ENCODE measurements around the gene OR4A16. TPM values are rescaled to one million over a fixed set of nuclear protein-coding genes. Genes with fewer than 3 reads are reported as not detected.

OR4A16 gene
- total RNA-seq, 1 experiment from 2014 or later = not detected

DNA sequence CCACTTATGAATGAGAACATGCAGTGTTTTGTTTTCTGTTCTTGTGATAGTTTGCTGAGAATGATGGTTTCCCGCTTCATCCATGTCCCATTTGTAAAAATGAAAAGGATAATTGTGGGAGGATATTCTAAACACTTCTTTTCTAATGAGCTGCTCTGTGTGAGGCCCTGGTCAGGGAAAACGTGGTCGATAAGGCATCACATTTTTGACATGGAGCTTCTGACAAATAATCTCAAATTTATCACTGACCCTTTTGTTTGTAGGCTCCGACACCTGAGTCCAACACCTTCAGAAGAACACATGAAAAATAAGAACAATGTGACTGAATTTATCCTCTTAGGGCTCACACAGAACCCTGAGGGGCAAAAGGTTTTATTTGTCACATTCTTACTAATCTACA lies 24.7 kb downstream of the OR4A16 start, which contains the start of gene OR4A15:
Gene OR4A15 (plus strand): TSS at position 301 of the 400 bp plus-strand sequence. CDS start 0 bp downstream, at position 301.
- H3K23ac ChIP-seq (ENCODE audit: insufficient read length, low read depth, low read length) = no peak within 1 kb of the TSS
- no peak for DNase-seq
- H3K27me3 ChIP-seq (ENCODE audit: insufficient read depth, low read length) = no peaks in the 10 kb centered on the region
- WGBS (ENCODE audit: extremely low coverage, insufficient read length, low lambda C conversion rate) = no CpG with 5 or more reads among the region's 4 CpGs
- no peaks in the 10 kb centered on the region for H3K4me1 ChIP-seq (ENCODE audit: insufficient read depth, low read length)
- no peak within 1 kb of the TSS for H2BK20ac ChIP-seq (ENCODE audit: low read depth, low read length, poor library complexity, severe bottlenecking)
- H2BK15ac ChIP-seq (ENCODE audit: low read depth, low read length) = no peak within 1 kb of the TSS
- H3K14ac ChIP-seq (ENCODE audit: insufficient read depth, low read length) = no peak within 1 kb of the TSS
- H3K79me2 ChIP-seq (ENCODE audit: insufficient read depth, low read length) = no peaks in the 10 kb centered on the region
- Mint-ChIP-seq H3K27me3 (ENCODE audit: low read depth) (no peaks in the 10 kb centered on the region; the same call in 1 of the 2 replicates), H3K4me1 (no peaks in the 10 kb centered on the region), H3K27ac (no peak within 1 kb of the TSS), H3K36me3 (ENCODE audit: insufficient read depth in 1 of 3, low read depth in 3 of 3) (peaks cover 7 to 9% (median 8%) of the 10 kb centered on the region in 3 experiments; a peak in 6 of 7 replicates), H3K9me3 (peaks cover 77 to 81% of the 10 kb centered on the region in 2 experiments), H3K4me3 (no peak within 1 kb of the TSS)
- H3T11ph ChIP-seq (ENCODE audit: low read length) = no peak within 1 kb of the TSS
- H3K79me1 ChIP-seq (ENCODE audit: insufficient read depth, low read depth, low read length, poor library complexity, severe bottlenecking) = no peaks in the 10 kb centered on the region
- no peak within 1 kb of the TSS for H3K4me2 ChIP-seq (ENCODE audit: insufficient read depth, insufficient read length, low read length)
- H3K18ac ChIP-seq (ENCODE audit: insufficient read length, low read depth, low read length) = no peak within 1 kb of the TSS
- TF ChIP-seq, protein P1, sequence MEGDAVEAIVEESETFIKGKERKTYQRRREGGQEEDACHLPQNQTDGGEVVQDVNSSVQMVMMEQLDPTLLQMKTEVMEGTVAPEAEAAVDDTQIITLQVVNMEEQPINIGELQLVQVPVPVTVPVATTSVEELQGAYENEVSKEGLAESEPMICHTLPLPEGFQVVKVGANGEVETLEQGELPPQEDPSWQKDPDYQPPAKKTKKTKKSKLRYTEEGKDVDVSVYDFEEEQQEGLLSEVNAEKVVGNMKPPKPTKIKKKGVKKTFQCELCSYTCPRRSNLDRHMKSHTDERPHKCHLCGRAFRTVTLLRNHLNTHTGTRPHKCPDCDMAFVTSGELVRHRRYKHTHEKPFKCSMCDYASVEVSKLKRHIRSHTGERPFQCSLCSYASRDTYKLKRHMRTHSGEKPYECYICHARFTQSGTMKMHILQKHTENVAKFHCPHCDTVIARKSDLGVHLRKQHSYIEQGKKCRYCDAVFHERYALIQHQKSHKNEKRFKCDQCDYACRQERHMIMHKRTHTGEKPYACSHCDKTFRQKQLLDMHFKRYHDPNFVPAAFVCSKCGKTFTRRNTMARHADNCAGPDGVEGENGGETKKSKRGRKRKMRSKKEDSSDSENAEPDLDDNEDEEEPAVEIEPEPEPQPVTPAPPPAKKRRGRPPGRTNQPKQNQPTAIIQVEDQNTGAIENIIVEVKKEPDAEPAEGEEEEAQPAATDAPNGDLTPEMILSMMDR (conservative IDR thresholded peaks at IDR 0.05) = no peak
- no peaks in the 10 kb centered on the region for H3K23me2 ChIP-seq (ENCODE audit: insufficient read length, low read depth, low read length, poor library complexity, severe bottlenecking)
- no peak within 1 kb of the TSS for H2AFZ ChIP-seq (ENCODE audit: low read length)
- no peak within 1 kb of the TSS for H3K27ac ChIP-seq (ENCODE audit: insufficient read length, low read depth, low read length)
- H2BK12ac ChIP-seq (ENCODE audit: insufficient read length, low read depth, low read length) = no peak within 1 kb of the TSS
- no peak within 1 kb of the TSS for H4K8ac ChIP-seq (replicated peaks; ENCODE audit: insufficient read length, low read depth, low read length)
- no peak within 1 kb of the TSS for H3K4ac ChIP-seq (ENCODE audit: low read depth, low read length)
- H4K5ac ChIP-seq (ENCODE audit: insufficient read length, low read depth, low read length) = no peak within 1 kb of the TSS
- no peaks in the 10 kb centered on the region for H4K20me1 ChIP-seq (ENCODE audit: control insufficient read depth, insufficient read depth, insufficient read length)
- H3K9me3 ChIP-seq (ENCODE audit: control insufficient read depth, low read depth, low read length) = peaks cover 64% of the 10 kb centered on the region
- H2AK5ac ChIP-seq (ENCODE audit: insufficient read length, low read length) = no peak within 1 kb of the TSS
- H3K9ac ChIP-seq (ENCODE audit: extremely low read depth, insufficient read length, low read length) = no peak within 1 kb of the TSS
- H2BK5ac ChIP-seq (ENCODE audit: insufficient read length, low read length) = no peak within 1 kb of the TSS
- H4K91ac ChIP-seq (ENCODE audit: insufficient read length, low read depth, low read length) = no peak within 1 kb of the TSS
- no peak within 1 kb of the TSS for H3K56ac ChIP-seq (ENCODE audit: insufficient read length, low read depth, low read length)
- no peak within 1 kb of the TSS for H2BK120ac ChIP-seq (ENCODE audit: low read depth, low read length, poor library complexity, severe bottlenecking)

Other genes with a start within 250 kb of the OR4A16 start
- gene TRIM48, start 81.0 kb upstream of the OR4A16 start, total RNA-seq (2021) = not detected in 2 replicates
- not detected in 2 replicates for gene OR4A15, start 24.8 kb downstream of the OR4A16 start, total RNA-seq (2021)
- not detected in 2 replicates for gene OR4C15, start 211.3 kb downstream of the OR4A16 start, total RNA-seq (2021)
- gene OR4C16, start 228.9 kb downstream of the OR4A16 start, total RNA-seq (2021) = not detected in 2 replicates